ENCODE results near the gene DRGX. TPM values are rescaled to one million over a fixed set of nuclear protein-coding genes. Genes with fewer than 3 reads are reported as not detected.

The DRGX gene
- total RNA-seq, 1 experiment from 2014 or later = not detected

- peak; percentile 15 for DNase-seq (ENCODE audit: low spot score)
Observed at GRCh38 chr10:49408519-49409306, 12.8 kb upstream of the DRGX start.

DNA sequence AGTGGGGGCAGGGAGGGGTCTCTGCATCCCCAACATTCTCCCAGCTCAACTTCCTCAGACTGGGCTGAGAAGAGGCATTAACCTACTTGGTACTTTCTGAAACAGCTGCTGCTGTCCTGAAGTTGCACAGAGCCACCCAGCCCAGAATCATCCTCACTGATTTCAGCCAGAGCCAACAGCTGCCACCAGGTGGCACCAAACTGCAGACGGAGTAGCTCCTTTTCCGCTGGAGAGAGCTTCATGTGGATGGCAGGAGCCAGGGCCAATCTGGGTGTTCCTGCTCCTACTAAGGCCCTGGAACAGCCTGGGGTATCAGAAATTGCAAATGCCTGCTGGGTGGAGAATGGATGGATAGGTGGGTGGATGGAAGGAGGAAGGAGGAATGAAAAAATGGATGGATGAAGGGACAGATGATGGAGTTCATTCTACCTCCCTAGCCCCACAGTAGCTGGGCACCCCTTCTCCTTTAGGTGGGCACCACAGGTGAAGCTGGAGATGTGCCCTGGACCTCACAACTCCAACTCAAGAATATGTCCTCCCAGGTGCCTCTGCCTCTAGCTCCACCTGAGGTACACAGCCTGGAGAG lies 11.8 kb upstream of the DRGX start:
- DNase-seq (ENCODE audit: low spot score) = peak; percentile 89

DNA sequence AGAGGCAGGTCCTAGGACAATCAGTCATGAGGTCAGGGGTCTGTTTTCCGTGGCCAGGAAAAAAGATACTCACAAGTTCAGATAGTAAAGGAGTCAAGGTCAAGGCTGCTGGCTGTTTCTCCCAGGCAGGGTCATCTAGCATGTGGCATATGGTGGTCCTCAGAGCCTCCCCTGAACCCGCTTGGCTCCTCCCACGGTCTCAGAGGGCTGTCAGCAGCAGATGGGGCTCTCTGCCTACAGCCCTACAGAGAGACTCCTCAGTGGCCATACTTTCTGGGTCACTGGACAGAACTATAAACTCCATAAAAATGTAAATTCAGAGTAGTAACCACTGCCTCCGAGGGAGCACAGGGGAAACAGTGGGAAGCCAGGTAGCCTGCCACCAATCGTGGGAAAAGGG lies 11.3 kb upstream of the DRGX start:
- no peak for DNase-seq (ENCODE audit: low spot score)

- DNase-seq (ENCODE audit: low spot score) = no peak
Observed at GRCh38 chr10:49404321-49404878, 8.5 kb upstream of the DRGX start.

- DNase-seq (ENCODE audit: low spot score) = no peak
Observed at GRCh38 chr10:49403363-49403762, 7.5 kb upstream of the DRGX start.

- no peak for DNase-seq (ENCODE audit: low spot score)
Observed at GRCh38 chr10:49400365-49400764, 4.5 kb upstream of the DRGX start.

DNA sequence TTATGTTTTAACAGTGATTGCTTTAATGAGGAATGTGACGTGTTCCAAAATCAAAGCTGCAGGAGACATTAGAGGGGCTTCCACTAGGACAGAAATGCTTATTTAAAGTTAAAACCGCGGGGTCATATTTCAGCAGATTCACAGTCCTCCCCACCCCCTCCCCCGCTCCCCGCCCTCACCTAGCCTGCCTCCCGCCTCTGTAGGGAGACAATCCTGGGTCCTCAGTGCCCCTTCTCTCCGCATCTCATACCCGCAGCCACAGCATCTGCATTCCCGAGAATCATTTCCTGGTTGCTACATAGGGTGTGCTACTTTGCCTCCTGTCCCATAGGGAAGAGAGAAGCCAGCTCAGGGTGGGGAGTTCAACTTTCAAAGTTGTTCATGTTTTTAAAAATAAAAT lies 3.1 kb upstream of the DRGX start:
- DNase-seq (ENCODE audit: low spot score) = no peak

GRCh38 chr10:49398000-49398861 lies 2.3 kb upstream of the DRGX start:
- DNase-seq (ENCODE audit: low spot score) = no peak

DNA sequence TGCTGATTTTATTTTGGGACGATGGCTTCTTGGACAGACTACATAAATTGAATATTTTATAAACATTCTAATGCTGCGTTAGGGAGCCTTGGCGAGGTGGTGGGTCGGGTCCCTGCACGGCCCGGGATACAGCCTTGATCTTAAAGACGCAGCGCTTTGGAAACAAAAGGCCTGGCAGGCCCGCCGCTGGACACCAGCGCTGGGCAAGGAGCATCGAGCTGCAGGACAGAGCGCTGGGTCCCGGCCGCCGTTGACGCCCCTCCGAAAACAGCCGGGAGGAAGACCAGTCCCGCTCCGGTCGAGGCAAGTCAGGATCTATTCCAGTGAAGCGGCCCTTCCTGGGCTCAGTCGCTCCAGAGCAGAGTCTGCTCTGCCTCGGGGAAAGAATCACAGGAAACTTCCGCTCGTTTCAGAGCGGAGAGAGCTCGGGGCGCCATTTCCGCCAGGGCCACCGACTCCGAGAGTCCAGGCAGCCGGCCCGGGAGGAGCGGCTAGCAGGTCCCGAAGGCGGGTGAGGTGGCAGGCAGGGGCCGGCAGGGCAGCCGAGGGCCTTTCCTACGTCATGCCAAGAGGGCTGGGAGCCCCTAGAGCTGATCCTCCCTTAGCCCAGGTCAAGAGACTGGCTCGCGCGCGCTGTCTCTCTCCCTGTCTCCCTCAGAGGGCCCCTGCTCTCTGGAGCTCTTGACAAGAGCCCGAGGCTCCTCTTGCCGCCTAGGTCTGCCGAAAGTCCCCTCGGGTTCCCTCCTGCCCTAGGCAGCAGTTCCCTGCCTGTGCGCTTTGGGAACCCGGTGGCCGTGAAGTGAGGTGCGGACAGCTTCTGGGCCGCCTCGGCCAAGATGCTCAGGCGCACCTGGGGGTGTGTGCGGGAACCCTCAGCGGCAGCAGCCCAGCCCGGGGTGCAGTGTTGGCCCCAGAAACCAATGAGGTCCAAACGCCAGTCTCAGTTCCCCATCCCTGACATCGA lies 1.4 kb upstream of the DRGX start:
- DNase-seq (ENCODE audit: low spot score) = no peak

- no peak for DNase-seq (ENCODE audit: low spot score)
Observed at GRCh38 chr10:49396666-49396999, 744 bp upstream of the DRGX start.

- DNase-seq (ENCODE audit: low spot score) = no peak
Observed at GRCh38 chr10:49394933-49395740, 752 bp downstream of the DRGX start.

- DNase-seq (ENCODE audit: low spot score) = no peak
Observed at GRCh38 chr10:49393757-49394156, 2.1 kb downstream of the DRGX start.

DNA sequence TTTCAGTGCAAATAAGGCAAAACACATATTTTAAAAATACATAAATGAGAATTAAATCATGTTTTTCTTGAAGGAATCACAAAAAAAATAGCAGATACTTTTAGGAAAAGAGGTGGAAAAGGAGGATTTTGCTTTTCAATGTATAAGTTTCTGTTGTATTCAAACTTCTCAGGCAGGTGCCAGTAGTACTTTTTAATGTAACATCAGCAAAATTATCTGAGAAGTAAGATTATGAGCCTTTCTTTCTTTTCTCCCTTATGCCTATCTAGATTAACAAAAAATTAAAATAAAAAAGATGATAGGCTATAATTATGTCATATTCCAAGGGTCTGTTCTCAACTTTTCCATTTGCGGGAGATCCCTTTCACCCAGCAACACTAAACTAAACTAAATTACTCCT lies 2.6 kb downstream of the DRGX start:
- DNase-seq (ENCODE audit: low spot score) = no peak

- DNase-seq (ENCODE audit: low spot score) = no peak
Observed at GRCh38 chr10:49389361-49389933, 6.4 kb downstream of the DRGX start.

DNA sequence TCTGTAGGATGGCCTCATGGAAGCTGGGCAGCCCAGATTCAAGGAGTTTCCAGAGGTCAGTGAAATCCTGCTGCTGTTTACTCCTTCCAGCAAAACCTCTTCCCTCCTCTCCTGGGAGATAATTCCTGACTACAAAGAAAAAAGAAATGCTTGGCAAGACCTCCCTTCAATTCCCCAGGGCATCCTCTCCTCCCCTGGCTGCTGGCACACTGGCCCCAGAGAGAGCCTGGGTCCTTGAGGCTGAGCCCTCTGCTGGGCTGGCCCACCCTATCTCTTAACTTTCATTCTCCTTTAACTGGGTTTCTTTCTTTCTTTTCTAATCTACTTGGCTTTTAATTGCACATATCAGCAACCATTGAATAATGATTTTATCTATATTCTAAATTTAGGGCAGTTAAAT lies 7.7 kb downstream of the DRGX start:
- DNase-seq (ENCODE audit: low spot score) = no peak

DNA sequence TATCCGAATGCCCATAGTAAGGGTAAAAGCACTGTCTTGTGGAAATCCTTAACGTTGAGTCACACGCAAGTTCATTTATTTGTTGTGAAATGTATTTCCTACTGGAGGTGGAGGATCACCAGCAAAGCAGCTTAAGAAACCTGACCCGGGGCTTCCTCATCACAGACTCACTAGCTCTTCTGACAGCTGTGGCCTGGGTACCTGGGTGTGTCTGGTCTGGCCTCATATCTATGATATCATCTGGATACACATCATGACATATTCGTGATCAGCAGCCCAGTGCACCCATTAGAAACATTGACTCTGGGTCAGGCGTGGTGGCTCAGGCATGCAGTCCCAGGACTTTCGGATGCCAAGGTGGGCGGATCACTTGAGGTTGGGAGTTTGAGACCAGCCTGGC lies 8.8 kb downstream of the DRGX start:
- DNase-seq (ENCODE audit: low spot score) = no peak

- DNase-seq (ENCODE audit: low spot score) = no peak
Observed at GRCh38 chr10:49385939-49386922, 9.7 kb downstream of the DRGX start.

DNA sequence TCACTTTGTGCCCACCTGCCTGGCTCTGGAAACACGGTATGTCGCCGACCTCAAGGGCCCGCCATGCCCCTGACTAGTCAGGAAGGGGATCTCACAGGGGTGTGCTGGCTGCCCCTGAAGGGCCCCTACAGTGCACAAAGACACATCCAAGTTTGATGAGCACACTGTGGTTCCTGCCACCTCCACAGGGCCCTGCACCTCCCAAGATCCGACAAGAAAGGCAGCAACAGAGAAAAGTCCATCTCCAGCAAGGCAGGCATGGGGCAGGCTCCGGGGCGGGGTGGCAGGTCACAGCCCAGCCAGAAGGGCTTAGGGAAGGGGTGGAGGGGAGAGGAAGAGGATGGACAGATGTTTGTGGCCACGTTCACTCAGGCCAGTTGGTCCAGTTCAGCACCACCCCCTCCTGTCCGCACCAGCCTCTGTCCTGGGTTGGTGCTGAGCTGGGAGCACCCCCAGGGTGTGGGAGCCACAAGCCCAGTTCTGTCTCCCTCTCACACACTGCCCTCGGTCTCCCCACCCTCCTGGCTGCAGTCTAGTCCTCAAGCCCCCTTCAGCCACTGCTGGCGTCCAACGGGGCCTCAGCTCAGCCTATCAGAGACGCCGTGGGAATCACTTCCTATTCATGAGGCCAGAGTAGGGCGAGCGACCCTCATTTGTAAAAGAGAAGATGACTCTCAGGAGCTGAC lies 11.5 kb downstream of the DRGX start:
- DNase-seq (ENCODE audit: low spot score) = no peak

All from HT-29 (cell line).